AG08396 (cell line): Measurements from ENCODE around the gene RNASEH1.
A peak's percentile ranks its signal among the peaks of the same experiment; 100 is the strongest.

Experiments used
- DNase-seq: peaks from one replicate; pipeline ENCODE4 v3.0.0; 2012; ENCODE audit warnings: low spot score, mixed read lengths

RNASEH1 gene

GRCh38 chr2:3558205-3559014, at the start of gene RNASEH1:
Gene RNASEH1 (minus strand): TSS chr2:3558333. CDS start chr2:3558260, 73 bp downstream.
- peak; percentile 100 for DNase-seq

DNA sequence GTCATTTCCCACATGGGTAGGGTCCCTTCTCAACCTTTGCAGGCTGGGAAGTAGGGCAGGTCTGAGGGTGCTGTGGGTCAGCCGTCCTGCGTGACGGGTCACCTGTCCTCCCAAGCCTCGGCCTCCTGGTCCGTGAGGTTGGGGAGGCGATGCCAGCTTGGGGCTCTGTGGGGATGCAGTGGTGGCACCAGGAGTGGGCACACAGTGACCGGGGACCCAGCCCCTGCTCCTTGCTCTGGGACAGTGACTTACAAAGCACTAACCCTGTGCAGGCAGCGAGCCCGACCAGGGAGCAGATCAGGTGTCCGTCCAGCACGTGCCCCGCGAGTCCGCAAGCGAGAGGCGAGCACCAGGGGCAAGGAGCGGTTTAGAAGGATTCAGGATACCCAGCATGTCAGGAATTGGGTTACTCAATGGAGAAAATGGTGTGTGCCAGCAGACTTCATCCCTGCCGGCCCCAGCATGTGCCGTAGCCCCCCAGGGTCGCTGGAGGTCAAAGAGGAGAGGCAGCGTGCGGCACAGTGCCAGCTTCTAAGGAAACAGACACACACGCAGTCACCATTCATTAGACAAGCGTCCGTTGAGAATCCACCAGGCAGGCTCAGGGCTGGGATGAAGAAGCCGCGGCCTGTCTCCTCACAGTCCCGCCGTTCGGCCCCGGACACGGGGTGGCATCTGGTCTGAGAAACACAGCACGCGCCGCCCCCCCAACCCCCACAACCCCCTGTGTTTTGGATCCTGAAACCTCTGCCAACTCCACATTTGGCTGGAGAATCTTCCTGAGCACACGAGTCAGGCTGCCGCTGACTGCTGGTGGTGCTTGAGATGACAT, 48.5 kb upstream of the RNASEH1 start:
- DNase-seq: no peak

DNA sequence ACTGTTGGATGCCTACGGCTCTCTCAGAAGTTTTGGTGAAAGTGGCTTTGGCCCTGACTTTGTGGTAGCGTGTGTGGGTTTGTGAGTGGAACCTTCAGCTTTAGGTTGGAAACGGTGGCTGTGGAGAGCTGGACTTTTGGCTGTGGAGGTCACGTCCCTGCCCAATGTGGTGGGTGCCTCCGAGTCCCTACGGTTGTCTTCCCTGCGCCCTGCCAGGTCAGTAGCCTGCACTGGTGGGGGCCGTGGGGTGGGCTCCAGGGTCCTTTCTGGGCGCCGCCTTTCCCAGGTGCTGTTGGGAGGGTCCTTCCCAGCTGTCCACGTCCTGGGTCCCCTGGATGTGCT, 47.9 kb upstream of the RNASEH1 start:
- DNase-seq: no peak

GRCh38 chr2:3604991-3605961, 47.1 kb upstream of the RNASEH1 start:
- DNase-seq: no peak

DNA sequence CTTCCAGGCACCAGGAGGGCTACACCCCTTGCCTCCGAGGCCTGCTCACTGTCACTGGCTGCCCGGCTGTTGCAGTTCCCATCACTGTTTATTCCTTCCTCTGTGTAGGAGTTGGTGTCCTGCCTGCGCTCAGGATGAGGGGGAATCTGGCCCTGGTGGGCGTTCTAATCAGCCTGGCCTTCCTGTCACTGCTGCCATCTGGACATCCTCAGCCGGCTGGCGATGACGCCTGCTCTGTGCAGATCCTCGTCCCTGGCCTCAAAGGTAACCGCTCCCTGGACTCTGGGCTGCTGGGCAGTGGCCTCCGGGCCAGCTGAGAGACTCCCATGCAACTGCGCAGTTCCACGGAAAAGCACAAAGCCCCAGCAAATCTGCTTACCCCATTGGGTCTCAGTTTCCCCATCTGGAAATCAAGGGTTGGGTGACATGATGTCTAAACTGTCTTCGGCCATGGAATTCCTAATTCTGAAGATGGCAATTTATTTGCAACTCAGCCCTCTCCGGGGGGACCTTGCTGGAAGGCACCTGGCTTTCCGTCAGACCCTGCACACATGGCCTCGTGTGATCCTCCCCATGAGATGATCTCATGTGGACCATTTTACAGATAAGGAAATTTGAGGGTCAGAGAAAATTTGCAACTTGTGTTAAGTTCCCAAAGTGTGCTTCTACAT, 46.2 kb upstream of the RNASEH1 start:
- DNase-seq: no peak

GRCh38 chr2:3603536-3604206, 45.5 kb upstream of the RNASEH1 start:
- DNase-seq: no peak

DNA sequence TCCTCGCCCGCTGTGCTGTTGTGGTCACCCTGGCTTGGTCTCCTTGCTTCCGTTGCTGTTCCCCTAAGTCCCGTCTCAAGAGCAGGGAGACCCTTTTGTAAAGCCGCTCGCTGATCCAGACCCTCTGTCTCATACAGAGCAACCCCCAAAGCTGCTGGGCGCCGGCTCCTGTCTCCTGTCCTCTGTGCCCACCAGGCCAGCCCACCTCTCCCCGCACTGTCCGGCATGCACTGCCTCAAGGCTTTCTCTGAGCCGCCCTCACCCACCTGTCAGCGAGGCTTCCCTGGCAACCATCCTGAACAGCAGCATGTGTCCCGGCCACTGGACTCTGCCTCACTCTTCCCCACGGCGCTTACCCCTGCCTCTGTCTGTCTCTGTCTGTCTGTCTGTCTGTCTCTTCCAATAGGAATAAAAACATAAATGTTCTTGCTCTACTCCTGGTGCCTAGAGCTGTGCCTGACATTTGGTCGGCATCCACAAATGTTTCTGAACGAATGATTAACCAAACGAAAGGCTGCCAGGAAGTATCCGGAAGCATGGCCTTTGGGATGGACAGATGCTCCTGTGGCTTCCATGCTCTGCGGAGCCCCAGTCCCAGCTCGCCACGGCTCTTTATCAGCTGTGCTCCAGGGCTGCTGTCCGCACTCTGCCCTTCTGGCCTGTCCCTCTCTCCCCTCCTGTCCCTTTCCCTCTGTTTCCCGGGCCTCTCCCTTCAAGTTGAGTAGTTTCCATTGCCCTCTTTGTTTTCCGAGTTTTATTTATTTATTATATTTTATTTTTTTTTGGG, 44.6 kb upstream of the RNASEH1 start:
- DNase-seq: no peak

DNA sequence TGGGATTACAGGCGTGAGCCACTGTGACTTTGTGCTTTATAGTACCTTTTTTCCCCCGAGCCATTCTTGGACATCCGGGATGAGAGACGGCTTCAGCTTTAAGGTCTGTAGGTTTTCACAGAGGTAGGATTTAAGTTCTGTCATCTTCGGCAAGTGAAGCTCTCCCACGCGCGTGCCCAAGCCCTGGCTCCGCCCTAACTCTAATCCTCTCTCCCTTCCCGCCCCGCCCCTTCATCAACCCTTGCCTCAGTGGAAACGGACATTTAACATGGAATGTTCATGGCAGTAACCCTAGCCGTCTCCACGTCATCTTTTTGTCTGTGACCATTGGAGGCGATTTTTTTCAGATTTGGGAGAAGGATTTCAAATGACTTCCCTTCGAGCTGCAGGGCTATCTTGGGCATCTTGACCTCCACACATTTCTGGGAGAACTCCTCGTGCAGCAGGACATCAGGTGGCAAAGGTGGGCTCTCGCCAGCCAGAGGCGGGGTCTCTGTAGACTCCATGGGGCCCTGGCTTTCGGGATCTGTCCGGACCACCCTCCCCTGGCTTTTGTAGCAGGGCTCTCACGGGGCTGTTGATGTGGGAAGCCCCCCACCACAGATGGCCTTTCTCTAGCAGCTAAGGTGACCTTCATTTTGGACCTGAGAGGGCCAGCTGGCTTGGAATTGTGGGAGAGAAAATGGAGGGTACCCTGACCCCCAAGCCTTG, 43.6 kb upstream of the RNASEH1 start:
- DNase-seq: no peak

GRCh38 chr2:3600256-3600855, 42.2 kb upstream of the RNASEH1 start:
- DNase-seq: no peak

- DNase-seq: no peak
Measured at GRCh38 chr2:3598912-3599854, 41.0 kb upstream of the RNASEH1 start.

- DNase-seq: no peak
Measured at GRCh38 chr2:3598197-3598910, 40.2 kb upstream of the RNASEH1 start.

GRCh38 chr2:3597567-3597966, 39.4 kb upstream of the RNASEH1 start:
- no peak for DNase-seq

GRCh38 chr2:3596901-3597417, 38.8 kb upstream of the RNASEH1 start:
- DNase-seq: no peak

DNA sequence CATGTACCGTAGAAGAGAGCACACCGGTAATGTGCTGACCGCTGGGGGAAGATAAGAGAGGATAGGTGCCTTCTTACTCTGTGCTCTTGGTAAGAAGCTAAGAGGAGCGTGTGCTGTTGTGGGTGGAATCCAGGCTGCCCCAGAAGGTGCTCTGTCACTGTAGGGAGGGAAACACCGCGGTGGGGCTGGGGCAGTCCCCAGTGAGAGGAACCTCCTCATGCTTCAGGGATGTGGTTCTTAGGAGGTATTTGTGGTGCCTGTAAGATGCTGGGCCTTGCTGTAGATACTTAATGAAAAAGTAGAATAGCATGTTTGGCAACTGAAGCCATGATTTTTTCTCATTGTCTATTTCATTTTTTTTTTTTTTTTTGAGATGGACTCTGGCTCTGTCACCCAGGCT, 37.9 kb upstream of the RNASEH1 start:
- no peak for DNase-seq

GRCh38 chr2:3595404-3595803, 37.3 kb upstream of the RNASEH1 start:
- DNase-seq: no peak

- DNase-seq: peak; percentile 53
Measured at GRCh38 chr2:3594493-3595281, 36.6 kb upstream of the RNASEH1 start, which contains the start of gene COLEC11. Gene COLEC11 (plus strand): TSS chr2:3595112. CDS start chr2:3604341, 9,229 bp downstream.
